H9 (cell line): ENCODE data around the gene L3MBTL4. TPM values are rescaled to one million over a fixed set of nuclear protein-coding genes. Genes with fewer than 3 reads are reported as not detected.

ENCODE experiments used
- DNase-seq: peaks from one replicate; pipeline ENCODE4 v3.0.0-alpha.2; 2017
- H2AFZ ChIP-seq: one replicate; pipeline ENCODE4 v1.6.1; 2013; ENCODE audit warnings: mild to moderate bottlenecking, low read length, control low read depth, moderate library complexity
- H2AK5ac ChIP-seq: 2 replicates; pipeline ENCODE4 v1.6.1; 2013; ENCODE audit warnings: low read length, control low read depth, mixed read lengths; ENCODE audit not compliant: insufficient read length
- H2BK120ac ChIP-seq: one replicate; pipeline ENCODE4 v1.6.1; 2013; ENCODE audit warnings: low read depth, mild to moderate bottlenecking, low read length, control low read depth, inconsistent platforms; ENCODE audit not compliant: poor library complexity, severe bottlenecking
- H2BK12ac ChIP-seq: 2 replicates; pipeline ENCODE4 v1.6.1; 2013; ENCODE audit warnings: low read length, control low read depth, mixed read lengths, low read depth; ENCODE audit not compliant: insufficient read length
- H2BK15ac ChIP-seq: 2 replicates; pipeline ENCODE4 v1.6.1; 2013; ENCODE audit warnings: low read depth, low read length, control low read depth
- H2BK20ac ChIP-seq: one replicate; pipeline ENCODE4 v1.6.1; 2013; ENCODE audit warnings: low read depth, mild to moderate bottlenecking, low read length, control low read depth, inconsistent platforms; ENCODE audit not compliant: poor library complexity, severe bottlenecking
- H2BK5ac ChIP-seq: 2 replicates; pipeline ENCODE4 v1.6.1; 2013; ENCODE audit warnings: low read length, control low read depth, mixed read lengths; ENCODE audit not compliant: insufficient read length
- H3K14ac ChIP-seq: 2 replicates; pipeline ENCODE4 v1.6.1; 2013; ENCODE audit warnings: low read length, control low read depth; ENCODE audit not compliant: insufficient read depth
- H3K18ac ChIP-seq: 2 replicates; pipeline ENCODE4 v1.6.1; 2013; ENCODE audit warnings: low read depth, mild to moderate bottlenecking, mixed read lengths, low read length, control low read depth; ENCODE audit not compliant: insufficient read length
- H3K23ac ChIP-seq: 2 replicates; pipeline ENCODE4 v1.6.1; 2013; ENCODE audit warnings: low read length, control low read depth, mixed read lengths, low read depth; ENCODE audit not compliant: insufficient read length
- H3K23me2 ChIP-seq: 2 replicates; pipeline ENCODE4 v1.6.1; 2013; ENCODE audit warnings: low read depth, mild to moderate bottlenecking, mixed read lengths, low read length, control low read depth; ENCODE audit not compliant: insufficient read length, poor library complexity, severe bottlenecking
- H3K27ac ChIP-seq: 2 replicates; pipeline ENCODE4 v1.5.1; 2013; ENCODE audit warnings: low read length, control low read depth, mixed read lengths, low read depth; ENCODE audit not compliant: insufficient read length
- H3K27me3 ChIP-seq: 2 replicates; pipeline ENCODE4 v1.6.1; 2013; ENCODE audit warnings: low read length, control low read depth, inconsistent platforms; ENCODE audit not compliant: insufficient read depth
- H3K4ac ChIP-seq: 2 replicates; pipeline ENCODE4 v1.6.1; 2013; ENCODE audit warnings: low read depth, mild to moderate bottlenecking, control low read depth, inconsistent platforms, low read length, moderate library complexity
- H3K4me1 ChIP-seq: 2 replicates; pipeline ENCODE4 v1.6.1; 2013; ENCODE audit warnings: low read length, control low read depth, inconsistent platforms; ENCODE audit not compliant: insufficient read depth
- H3K4me2 ChIP-seq: 2 replicates; pipeline ENCODE4 v1.6.1; 2013; ENCODE audit warnings: low read length, control low read depth, mixed read lengths; ENCODE audit not compliant: insufficient read length, insufficient read depth
- H3K56ac ChIP-seq: 2 replicates; pipeline ENCODE4 v1.6.1; 2013; ENCODE audit warnings: low read depth, mild to moderate bottlenecking, mixed read lengths, low read length, control low read depth; ENCODE audit not compliant: insufficient read length
- H3K79me1 ChIP-seq: 2 replicates; pipeline ENCODE4 v1.6.1; 2013; ENCODE audit warnings: low read depth, mild to moderate bottlenecking, moderate library complexity, low read length, control low read depth, inconsistent platforms; ENCODE audit not compliant: insufficient read depth, poor library complexity, severe bottlenecking
- H3K79me2 ChIP-seq: 2 replicates; pipeline ENCODE4 v1.6.1; 2013; ENCODE audit warnings: low read length, control low read depth, inconsistent platforms; ENCODE audit not compliant: insufficient read depth
- H3K9ac ChIP-seq: 2 replicates; pipeline ENCODE4 v1.6.1; 2013; ENCODE audit warnings: low read length, control low read depth, mixed read lengths; ENCODE audit not compliant: insufficient read length; ENCODE audit errors: extremely low read depth
- H3K9me3 ChIP-seq: one replicate; pipeline ENCODE4 v1.6.1; 2013; ENCODE audit warnings: low read depth, low read length, inconsistent platforms; ENCODE audit not compliant: control insufficient read depth
- H3T11ph ChIP-seq: one replicate; pipeline ENCODE4 v1.6.1; 2013; ENCODE audit warnings: mild to moderate bottlenecking, low read length, control low read depth, inconsistent platforms
- H4K20me1 ChIP-seq: one replicate; pipeline ENCODE4 v1.6.1; 2013; ENCODE audit not compliant: control insufficient read depth, insufficient read length, insufficient read depth
- H4K5ac ChIP-seq: 2 replicates; pipeline ENCODE4 v1.6.1; 2013; ENCODE audit warnings: low read depth, mild to moderate bottlenecking, mixed read lengths, low read length, control low read depth; ENCODE audit not compliant: insufficient read length
- H4K8ac ChIP-seq: replicated peaks from 2 replicates; pipeline ENCODE4 v1.6.1; 2013; ENCODE audit warnings: low read length, control low read depth, mixed read lengths, low read depth; ENCODE audit not compliant: insufficient read length
- H4K91ac ChIP-seq: 2 replicates; pipeline ENCODE4 v1.6.1; 2013; ENCODE audit warnings: low read depth, mild to moderate bottlenecking, moderate library complexity, mixed read lengths, low read length, control low read depth; ENCODE audit not compliant: insufficient read length
- H3K27ac Mint-ChIP-seq, 3 experiments: 2 replicates in 2 of 3; 3 replicates in 1 of 3; pipeline ENCODE4 v1.8.0; 2020 to 2021; ENCODE audit warnings: mixed read lengths in 3 of 3, mild to moderate bottlenecking in 1 of 3, moderate library complexity in 1 of 3
- H3K27me3 Mint-ChIP-seq: 2 replicates; pipeline ENCODE4 v1.8.0; 2021; ENCODE audit warnings: low read depth, mild to moderate bottlenecking, moderate library complexity, mixed read lengths
- H3K36me3 Mint-ChIP-seq, 3 experiments: 2 replicates in 2 of 3; 3 replicates in 1 of 3; pipeline ENCODE4 v1.8.0; 2020 to 2021; ENCODE audit warnings: low read depth in 3 of 3, mixed read lengths in 3 of 3; ENCODE audit not compliant: insufficient read depth in 1 of 3
- H3K4me1 Mint-ChIP-seq, 2 experiments: 2 replicates each; pipeline ENCODE4 v1.8.0; 2020; ENCODE audit warnings: mixed read lengths in 2 of 2
- H3K4me3 Mint-ChIP-seq, 2 experiments: 2 replicates in 1 of 2; 3 replicates in 1 of 2; pipeline ENCODE4 v1.8.0; 2020 to 2021; ENCODE audit warnings: mild to moderate bottlenecking in 2 of 2, mixed read lengths in 2 of 2, moderate library complexity in 1 of 2
- H3K9me3 Mint-ChIP-seq, 2 experiments: 2 replicates in 1 of 2; 3 replicates in 1 of 2; pipeline ENCODE4 v1.8.0; 2020; ENCODE audit warnings: mild to moderate bottlenecking in 2 of 2, mixed read lengths in 2 of 2, moderate library complexity in 1 of 2
- WGBS: extraction: QIAGEN DNeasy Blood & Tissue Kit; methylation state at CpG from one replicate; pipeline ENCODE4 v1.1.7; 2013; ENCODE audit warnings: missing lambda C conversion rate, low lambda C conversion rate, mixed read lengths; ENCODE audit not compliant: insufficient read length; ENCODE audit errors: extremely low coverage; 5-methylcytosine and 5-hydroxymethylcytosine counted together
- total RNA-seq: library from RNA; stranded (reverse); gene quantifications from 2 replicates; pipeline ENCODE4 v1.2.1, GENCODE V29; 2021
- TF ChIP-seq, protein P1 (sequence below): fragments of 200-600 bp; sonication (generic); conservative IDR thresholded peaks from 3 replicates; pipeline ENCODE4 v1.8.0; 2021; ENCODE audit warnings: antibody characterized with exemption, mild to moderate bottlenecking

The L3MBTL4 gene
- total RNA-seq, 1 experiment from 2014 or later: 1.9 TPM

DNA sequence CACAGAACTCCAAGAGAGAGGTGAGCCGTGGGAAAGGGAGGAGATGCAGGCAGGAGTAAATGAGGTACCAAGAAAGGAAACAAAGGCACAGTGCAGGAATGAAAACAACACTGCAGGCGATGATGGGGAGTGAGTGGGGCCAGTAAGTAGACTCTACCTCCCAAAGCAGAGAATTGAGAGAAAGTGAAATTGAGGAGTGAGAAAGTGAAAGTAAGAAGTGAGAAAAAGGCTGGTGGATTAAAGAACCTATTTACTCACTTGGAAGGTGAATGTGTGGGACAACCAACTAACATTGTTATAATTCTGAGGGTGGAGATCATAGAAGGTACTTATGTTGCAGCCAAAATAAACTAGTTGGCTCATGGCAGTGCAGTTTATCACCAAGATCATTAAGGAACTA lies 326.3 kb downstream of the L3MBTL4 start:
- H3K27me3 ChIP-seq: no peaks in the 10 kb centered on the region
- no peaks in the 10 kb centered on the region for H3K79me1 ChIP-seq
- no peaks in the 10 kb centered on the region for H3K79me2 ChIP-seq
- H2BK15ac ChIP-seq: no peak overlapping the region
- TF ChIP-seq, protein P1, sequence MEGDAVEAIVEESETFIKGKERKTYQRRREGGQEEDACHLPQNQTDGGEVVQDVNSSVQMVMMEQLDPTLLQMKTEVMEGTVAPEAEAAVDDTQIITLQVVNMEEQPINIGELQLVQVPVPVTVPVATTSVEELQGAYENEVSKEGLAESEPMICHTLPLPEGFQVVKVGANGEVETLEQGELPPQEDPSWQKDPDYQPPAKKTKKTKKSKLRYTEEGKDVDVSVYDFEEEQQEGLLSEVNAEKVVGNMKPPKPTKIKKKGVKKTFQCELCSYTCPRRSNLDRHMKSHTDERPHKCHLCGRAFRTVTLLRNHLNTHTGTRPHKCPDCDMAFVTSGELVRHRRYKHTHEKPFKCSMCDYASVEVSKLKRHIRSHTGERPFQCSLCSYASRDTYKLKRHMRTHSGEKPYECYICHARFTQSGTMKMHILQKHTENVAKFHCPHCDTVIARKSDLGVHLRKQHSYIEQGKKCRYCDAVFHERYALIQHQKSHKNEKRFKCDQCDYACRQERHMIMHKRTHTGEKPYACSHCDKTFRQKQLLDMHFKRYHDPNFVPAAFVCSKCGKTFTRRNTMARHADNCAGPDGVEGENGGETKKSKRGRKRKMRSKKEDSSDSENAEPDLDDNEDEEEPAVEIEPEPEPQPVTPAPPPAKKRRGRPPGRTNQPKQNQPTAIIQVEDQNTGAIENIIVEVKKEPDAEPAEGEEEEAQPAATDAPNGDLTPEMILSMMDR: no peak
- H2AK5ac ChIP-seq: no peak overlapping the region
- Mint-ChIP-seq H3K9me3 (no peaks in the 10 kb centered on the region; a peak in 1 of 5 replicates), H3K36me3 (no peaks in the 10 kb centered on the region; a peak in 1 of 7 replicates), H3K27ac (no peak overlapping the region), H3K4me3 (no peak overlapping the region), H3K4me1 (peaks cover 0 to 3% of the 10 kb centered on the region in 2 experiments; a peak in 1 of 4 replicates), H3K27me3 (no peaks in the 10 kb centered on the region)
- H3K9ac ChIP-seq: no peak overlapping the region
- no peaks in the 10 kb centered on the region for H3K9me3 ChIP-seq
- H3K23ac ChIP-seq: no peak overlapping the region
- H3K4me2 ChIP-seq: no peak overlapping the region
- H4K5ac ChIP-seq: no peak overlapping the region
- no peak overlapping the region for H3K56ac ChIP-seq
- no peak overlapping the region for H2BK20ac ChIP-seq
- no CpG with 5 or more reads among the region's 2 CpGs for WGBS
- H3K4me1 ChIP-seq: no peaks in the 10 kb centered on the region
- H3K4ac ChIP-seq: no peak overlapping the region
- no peak overlapping the region for H2BK12ac ChIP-seq
- no peak overlapping the region for H3K18ac ChIP-seq
- no peak overlapping the region for H3K27ac ChIP-seq
- no peaks in the 10 kb centered on the region for H4K20me1 ChIP-seq
- H2BK5ac ChIP-seq: no peak overlapping the region
- no peak overlapping the region for H3K14ac ChIP-seq
- no peak overlapping the region for H2BK120ac ChIP-seq
- no peak overlapping the region for H2AFZ ChIP-seq
- H3K23me2 ChIP-seq: no peaks in the 10 kb centered on the region
- no peak overlapping the region for H4K91ac ChIP-seq
- no peak overlapping the region for H3T11ph ChIP-seq
- no peak for DNase-seq
- H4K8ac ChIP-seq: no peak overlapping the region
